ENCODE data around the gene OPA1. TPM values are rescaled to one million over a fixed set of nuclear protein-coding genes. Genes with fewer than 3 reads are reported as not detected.

The OPA1 gene
- total and polyA plus RNA-seq, 11 donors, result 23.0 to 215 (median 106) TPM

- no peak for DNase-seq
- no peak for ATAC-seq
- TF ChIP-seq CTCF (IDR thresholded peaks at IDR 0.05) (no peak), POLR2A (IDR thresholded peaks at IDR 0.05) (no peak)
- H3K27ac ChIP-seq, result no peak overlapping the region
- H3K4me3 ChIP-seq, result no peak overlapping the region
- H3K36me3 ChIP-seq, result no peaks in the 10 kb centered on the region
- intact Hi-C loops (cut with DNase I), result no loop called here
- peaks cover 0 to 5% (median 0%) of the 10 kb centered on the region in 12 donors for H3K4me1 ChIP-seq
- no peaks in the 10 kb centered on the region for H3K27me3 ChIP-seq
- peaks cover 0 to 19% (median 8%) of the 10 kb centered on the region in 12 donors for H3K9me3 ChIP-seq
- WGBS, 4 donors, result 81 to 89% (median 86%) methylated on average over 18 of the region's 18 CpGs
Observed at GRCh38 chr3:193710286-193711165, 117.5 kb downstream of the OPA1 start.

GRCh38 chr3:193711166-193711485, 118.1 kb downstream of the OPA1 start:
- no peak overlapping the region for H3K27ac ChIP-seq
- no peaks in the 10 kb centered on the region for H3K36me3 ChIP-seq
- no peak overlapping the region for H3K4me3 ChIP-seq
- intact Hi-C loops (cut with DNase I), result no loop called here
- ATAC-seq, result no peak
- 83 to 94% (median 85%) methylated on average over 8 of the region's 8 CpGs for WGBS, 4 donors
- peaks cover 0 to 19% (median 8%) of the 10 kb centered on the region in 12 donors for H3K9me3 ChIP-seq
- TF ChIP-seq CTCF (IDR thresholded peaks at IDR 0.05) (no peak), POLR2A (IDR thresholded peaks at IDR 0.05) (no peak)
- H3K4me1 ChIP-seq, result peaks cover 0 to 5% (median 0%) of the 10 kb centered on the region in 12 donors
- no peak for DNase-seq
- no peaks in the 10 kb centered on the region for H3K27me3 ChIP-seq

- H3K36me3 ChIP-seq, result no peaks in the 10 kb centered on the region
- no peaks in the 10 kb centered on the region for H3K27me3 ChIP-seq
- no peak overlapping the region for H3K4me3 ChIP-seq
- intact Hi-C loops (cut with DNase I), result no loop called here
- H3K27ac ChIP-seq, result no peak overlapping the region
- ATAC-seq (no peak), DNase-seq (no peak)
- 81 to 87% (median 84%) methylated on average over 9 of the region's 9 CpGs for WGBS, 4 donors
- H3K9me3 ChIP-seq, result peaks cover 0 to 19% (median 8%) of the 10 kb centered on the region in 12 donors
- TF ChIP-seq POLR2A (IDR thresholded peaks at IDR 0.05), result no peak
- no peak for TF ChIP-seq CTCF (IDR thresholded peaks at IDR 0.05)
- H3K4me1 ChIP-seq, result peaks cover 0 to 5% (median 0%) of the 10 kb centered on the region in 12 donors
Observed at GRCh38 chr3:193711523-193711963, 118.5 kb downstream of the OPA1 start.

GRCh38 chr3:193711964-193712598, 119.1 kb downstream of the OPA1 start:
- Histone ChIP-seq H3K27ac (no peak overlapping the region), H3K36me3 (no peaks in the 10 kb centered on the region), H3K9me3 (peaks cover 0 to 19% (median 8%) of the 10 kb centered on the region in 12 donors), H3K4me3 (no peak overlapping the region), H3K4me1 (peaks cover 0 to 5% (median 0%) of the 10 kb centered on the region in 12 donors), H3K27me3 (no peaks in the 10 kb centered on the region)
- TF ChIP-seq POLR2A (IDR thresholded peaks at IDR 0.05) (no peak), CTCF (IDR thresholded peaks at IDR 0.05) (no peak)
- no peak for DNase-seq
- ATAC-seq, result no peak
- 87 to 92% (median 90%) methylated on average over 19 of the region's 19 CpGs for WGBS, 4 donors
- intact Hi-C loops (cut with DNase I), result no loop called here
